ENCODE data around the gene PPP2R3A.
"Not testable (repeated sequence)": the region's sequence is repeated elsewhere in the genome, so short reads cannot be mapped to it uniquely, and the experiment has no call there.

PPP2R3A gene

DNA sequence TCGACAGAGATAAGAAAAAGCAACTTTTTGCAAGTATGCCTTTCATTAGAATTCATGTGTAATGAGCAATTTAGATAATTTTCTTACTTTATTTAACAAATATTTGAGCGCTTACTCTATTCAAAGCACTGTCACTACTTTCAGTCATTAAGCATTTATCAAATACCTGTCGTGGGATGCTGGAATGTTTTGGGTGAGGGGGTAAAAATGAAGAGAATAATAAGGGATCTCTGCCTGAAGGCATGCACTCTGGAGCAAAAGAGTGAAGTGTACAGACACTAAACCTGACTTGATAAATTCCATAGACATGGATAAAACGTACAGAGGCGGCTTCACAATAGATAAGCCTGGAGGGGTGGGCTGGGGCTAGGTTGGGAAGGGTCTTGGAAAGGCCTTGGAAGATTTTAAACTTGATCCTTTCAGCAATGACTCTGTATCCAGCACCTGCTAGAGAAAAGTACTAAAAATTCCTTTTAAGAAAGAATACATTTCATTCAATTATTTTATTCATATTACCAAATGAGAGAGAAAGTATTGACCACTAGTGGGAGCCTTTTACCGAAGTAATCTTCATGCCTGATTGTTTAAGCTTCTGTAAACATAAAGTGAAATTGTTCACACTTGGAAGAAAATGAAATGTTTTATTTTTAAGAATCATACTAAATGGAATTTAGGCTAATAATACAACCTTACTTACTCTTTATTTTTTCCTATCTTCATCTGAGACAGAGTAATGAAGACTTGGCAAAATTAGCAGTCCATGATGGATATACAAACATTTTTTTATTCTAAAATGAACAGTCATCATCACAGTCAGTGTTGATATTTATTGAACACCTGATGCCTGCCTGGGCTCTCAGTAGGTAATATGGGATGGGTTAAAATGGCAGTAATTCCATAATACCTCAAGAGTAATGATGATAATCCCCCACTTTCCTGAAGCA, 113.2 kb downstream of the PPP2R3A start:
- Histone ChIP-seq H3K4me1 (ENCODE audit: control insufficient read depth in 1 of 2, insufficient read depth in 1 of 2, low read depth in 1 of 2, low read length in 1 of 2) (peaks cover 4 to 9% of the 10 kb centered on the region in 2 experiments), H3K9me3 (no peaks in the 10 kb centered on the region), H3K36me3 (no peaks in the 10 kb centered on the region), H3K4me3 (ENCODE audit: low read depth in 1 of 2, low read length in 1 of 2) (no peak overlapping the region), H3K27ac (no peak overlapping the region), H3K27me3 (no peaks in the 10 kb centered on the region)
- TF ChIP-seq, protein P1, sequence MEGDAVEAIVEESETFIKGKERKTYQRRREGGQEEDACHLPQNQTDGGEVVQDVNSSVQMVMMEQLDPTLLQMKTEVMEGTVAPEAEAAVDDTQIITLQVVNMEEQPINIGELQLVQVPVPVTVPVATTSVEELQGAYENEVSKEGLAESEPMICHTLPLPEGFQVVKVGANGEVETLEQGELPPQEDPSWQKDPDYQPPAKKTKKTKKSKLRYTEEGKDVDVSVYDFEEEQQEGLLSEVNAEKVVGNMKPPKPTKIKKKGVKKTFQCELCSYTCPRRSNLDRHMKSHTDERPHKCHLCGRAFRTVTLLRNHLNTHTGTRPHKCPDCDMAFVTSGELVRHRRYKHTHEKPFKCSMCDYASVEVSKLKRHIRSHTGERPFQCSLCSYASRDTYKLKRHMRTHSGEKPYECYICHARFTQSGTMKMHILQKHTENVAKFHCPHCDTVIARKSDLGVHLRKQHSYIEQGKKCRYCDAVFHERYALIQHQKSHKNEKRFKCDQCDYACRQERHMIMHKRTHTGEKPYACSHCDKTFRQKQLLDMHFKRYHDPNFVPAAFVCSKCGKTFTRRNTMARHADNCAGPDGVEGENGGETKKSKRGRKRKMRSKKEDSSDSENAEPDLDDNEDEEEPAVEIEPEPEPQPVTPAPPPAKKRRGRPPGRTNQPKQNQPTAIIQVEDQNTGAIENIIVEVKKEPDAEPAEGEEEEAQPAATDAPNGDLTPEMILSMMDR (IDR thresholded peaks at IDR 0.05) = no peak

DNA sequence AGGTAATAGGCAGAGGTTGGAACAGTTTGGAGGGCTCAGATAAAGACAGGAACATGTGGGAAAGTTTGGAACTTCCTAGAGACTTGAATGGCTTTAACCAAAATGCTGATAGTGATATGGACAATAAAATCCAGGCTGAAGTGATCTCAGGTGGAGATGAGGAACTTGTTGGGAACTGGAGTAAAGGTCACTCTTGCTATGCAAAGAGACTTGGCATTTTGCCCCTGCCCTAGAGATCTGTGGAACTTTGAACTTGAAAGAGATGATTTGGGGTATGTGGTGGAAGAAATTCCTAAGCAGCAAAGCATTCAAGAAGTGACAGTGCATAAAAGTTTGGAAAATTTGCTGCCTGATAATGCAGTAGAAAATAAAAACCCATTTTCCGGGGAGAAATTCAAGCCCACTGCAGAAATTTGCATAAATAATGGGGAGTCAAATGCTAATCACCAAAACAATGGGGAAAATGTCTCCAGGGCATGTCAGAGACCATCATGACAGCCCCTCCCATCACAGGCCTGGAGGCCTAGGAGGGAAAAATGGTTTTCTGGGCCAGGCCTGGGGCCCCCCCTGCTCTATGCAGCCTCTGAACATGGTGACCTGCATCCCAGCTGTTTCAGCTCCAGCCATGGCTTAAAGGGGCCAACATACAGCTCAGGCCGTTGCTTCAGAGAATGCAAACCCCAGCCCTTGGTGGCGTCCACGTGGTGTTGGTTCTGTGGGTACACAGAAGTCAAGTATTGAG, 118.3 kb downstream of the PPP2R3A start:
- H3K27me3 ChIP-seq; H3K36me3 ChIP-seq; H3K9me3 ChIP-seq; H3K27ac ChIP-seq; H3K4me3 ChIP-seq (ENCODE audit: low read depth in 1 of 2, low read length in 1 of 2); H3K4me1 ChIP-seq (ENCODE audit: control insufficient read depth in 1 of 2, insufficient read depth in 1 of 2, low read depth in 1 of 2, low read length in 1 of 2): not testable (repeated sequence)

DNA sequence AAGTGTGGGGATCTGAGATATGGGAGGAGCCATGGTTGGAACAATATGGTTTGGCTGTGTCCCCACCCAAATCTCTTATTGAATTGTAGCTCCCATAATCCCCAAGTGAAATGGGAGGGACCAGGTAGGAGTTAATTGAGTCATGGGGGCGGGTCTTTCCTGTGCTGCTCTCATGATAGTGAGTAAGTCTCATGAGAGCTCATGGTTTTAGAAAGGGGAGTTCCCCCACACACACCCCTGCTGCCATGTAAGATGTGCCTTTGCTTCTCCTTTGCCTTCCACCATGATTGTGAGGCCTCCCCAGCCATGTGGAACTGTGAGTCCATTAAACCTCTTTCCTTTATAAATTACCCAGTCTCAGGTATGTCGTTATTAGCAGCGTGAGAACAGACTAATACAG, 119.5 kb downstream of the PPP2R3A start:
- not testable (repeated sequence) for H3K9me3 ChIP-seq; H3K27me3 ChIP-seq; H3K4me1 ChIP-seq (ENCODE audit: control insufficient read depth in 1 of 2, insufficient read depth in 1 of 2, low read depth in 1 of 2, low read length in 1 of 2); H3K36me3 ChIP-seq; H3K27ac ChIP-seq; H3K4me3 ChIP-seq (ENCODE audit: low read depth in 1 of 2, low read length in 1 of 2)

DNA sequence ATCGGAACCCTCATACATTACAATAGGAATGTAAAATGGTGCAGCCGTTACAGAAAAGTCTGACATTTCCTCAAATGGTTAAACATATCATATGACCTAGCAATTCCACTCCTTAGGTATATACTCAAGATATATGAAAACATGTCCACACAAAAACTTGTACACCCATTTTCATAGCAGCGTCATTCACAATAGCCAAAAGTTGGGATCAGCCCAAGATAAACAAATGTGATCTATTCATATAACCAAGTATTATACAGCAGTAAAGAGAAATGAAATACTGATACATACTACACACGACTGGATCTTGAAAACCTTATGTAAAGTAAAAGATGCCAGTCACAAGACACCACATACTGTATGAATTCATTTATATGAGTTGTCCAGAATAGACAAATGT, 128.2 kb downstream of the PPP2R3A start:
- Histone ChIP-seq H3K4me1 (ENCODE audit: control insufficient read depth in 1 of 2, insufficient read depth in 1 of 2, low read depth in 1 of 2, low read length in 1 of 2) (no peaks in the 10 kb centered on the region), H3K27ac (no peak overlapping the region), H3K27me3 (no peaks in the 10 kb centered on the region), H3K9me3 (no peaks in the 10 kb centered on the region), H3K4me3 (ENCODE audit: low read depth in 1 of 2, low read length in 1 of 2) (no peak overlapping the region), H3K36me3 (no peaks in the 10 kb centered on the region)
- TF ChIP-seq, protein P1 (IDR thresholded peaks at IDR 0.05) = no peak

DNA sequence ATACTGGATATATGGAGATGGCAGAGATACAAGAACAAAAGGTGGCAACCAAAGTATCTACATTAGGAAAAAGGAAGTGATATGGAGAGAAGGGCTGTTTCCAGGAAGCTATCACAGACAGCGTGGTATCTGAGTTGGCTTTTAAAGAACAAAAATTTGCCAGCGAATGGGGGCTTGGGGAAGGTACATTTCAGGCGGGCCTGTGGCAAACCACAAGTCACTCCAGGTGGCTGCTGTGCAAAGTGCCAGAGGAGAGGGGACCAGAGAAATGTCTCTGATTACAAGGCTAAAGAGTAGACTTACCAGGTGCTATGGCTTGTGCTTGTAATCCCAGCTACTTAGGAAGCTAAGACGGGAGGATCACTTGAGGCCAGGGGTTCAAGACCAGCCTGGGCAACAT, 139.5 kb downstream of the PPP2R3A start:
- H3K27ac ChIP-seq = no peak overlapping the region
- H3K36me3 ChIP-seq = no peaks in the 10 kb centered on the region
- H3K4me3 ChIP-seq (ENCODE audit: low read depth in 1 of 2, low read length in 1 of 2) = no peak overlapping the region
- no peaks in the 10 kb centered on the region for H3K9me3 ChIP-seq
- TF ChIP-seq, protein P1 (IDR thresholded peaks at IDR 0.05) = no peak
- H3K27me3 ChIP-seq = no peaks in the 10 kb centered on the region
- no peaks in the 10 kb centered on the region for H3K4me1 ChIP-seq (ENCODE audit: control insufficient read depth in 1 of 2, insufficient read depth in 1 of 2, low read depth in 1 of 2, low read length in 1 of 2)

DNA sequence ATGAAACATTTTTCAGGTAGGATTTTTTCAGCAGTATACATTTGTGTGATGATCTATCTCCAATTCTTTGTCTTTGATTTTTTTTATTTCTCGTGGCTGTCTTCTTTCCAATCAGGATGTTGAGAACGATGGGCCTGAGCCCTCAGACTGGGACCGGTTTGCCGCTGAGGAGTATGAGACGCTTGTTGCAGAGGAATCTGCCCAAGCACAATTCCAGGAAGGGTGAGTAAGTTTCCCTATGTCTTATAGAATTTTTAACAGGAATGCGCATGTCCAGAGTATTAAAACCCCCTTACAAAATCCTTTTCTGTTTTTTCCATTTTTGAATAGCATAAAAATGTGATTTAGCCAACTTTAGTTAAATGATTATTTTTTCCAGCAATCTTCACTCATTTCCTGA, 140.6 kb downstream of the PPP2R3A start:
- Histone ChIP-seq H3K4me1 (ENCODE audit: control insufficient read depth in 1 of 2, insufficient read depth in 1 of 2, low read depth in 1 of 2, low read length in 1 of 2) (no peaks in the 10 kb centered on the region), H3K27me3 (no peaks in the 10 kb centered on the region), H3K27ac (no peak overlapping the region), H3K9me3 (no peaks in the 10 kb centered on the region), H3K36me3 (no peaks in the 10 kb centered on the region), H3K4me3 (ENCODE audit: low read depth in 1 of 2, low read length in 1 of 2) (no peak overlapping the region)
- TF ChIP-seq, protein P1 (IDR thresholded peaks at IDR 0.05) = no peak
